Thoracic aorta (tissue), 2 donors: ENCODE data around the gene ST6GALNAC4. TPM values are rescaled to one million over a fixed set of nuclear protein-coding genes. Genes with fewer than 3 reads are reported as not detected.

Source experiments
- ATAC-seq: fragments of 150-250 bp; one replicate; pipeline ENCODE4 v1.8.0; 2017; ENCODE audit warnings: low read depth; ENCODE audit not compliant: insufficient number of reproducible peaks, low FRiP score
- DNase-seq: peaks from one replicate; pipeline ENCODE4 v3.0.0-alpha.2; 2020; ENCODE audit warnings: low spot score
- H3K27ac ChIP-seq, 2 donors: fragments of 200-600 bp; sonication (generic); 1 replicate in 1 of 2; 2 replicates in 1 of 2; pipeline ENCODE4 v1.5.1; 2016; ENCODE audit warnings: mild to moderate bottlenecking in 2 of 2, moderate library complexity in 2 of 2
- H3K27me3 ChIP-seq: fragments of 200-600 bp; sonication (generic); replicated peaks from 2 replicates; pipeline ENCODE4 v1.6.0; 2016; ENCODE audit warnings: mild to moderate bottlenecking; ENCODE audit not compliant: insufficient read depth
- H3K36me3 ChIP-seq: fragments of 200-600 bp; sonication (generic); one replicate; pipeline ENCODE4 v1.5.1; 2016
- H3K4me1 ChIP-seq, 2 donors: fragments of 200-600 bp; sonication (generic); 1 replicate in 1 of 2; 2 replicates in 1 of 2; pipeline versions ENCODE4 v1.5.1 to v1.6.0; 2016; ENCODE audit warnings: low read depth in 2 of 2, mild to moderate bottlenecking in 1 of 2; ENCODE audit not compliant: control insufficient read depth in 1 of 2
- H3K4me3 ChIP-seq: fragments of 200-600 bp; sonication (generic); 2 replicates; pipeline ENCODE4 v1.5.1; 2016; ENCODE audit warnings: mild to moderate bottlenecking
- H3K9me3 ChIP-seq: fragments of 200-600 bp; sonication (generic); 2 replicates; pipeline ENCODE4 v1.5.1; 2016
- CTCF ChIP-seq: fragments of 200-600 bp; sonication (generic); IDR thresholded peaks from one replicate; pipeline ENCODE4 v1.5.1; 2019; ENCODE audit warnings: antibody characterized with exemption
- total RNA-seq, 2 donors: library from RNA; depleted of rRNA; stranded (reverse); fragments of >200 nt; gene quantifications; one replicate each; pipeline versions ENCODE4 v1.1.0 to v1.2.3, GENCODE V29; 2016

The ST6GALNAC4 gene
- total RNA-seq, 2 donors from 2014 or later: 45.0 to 61.2 TPM

- no peak for TF ChIP-seq CTCF
- H3K9me3 ChIP-seq: no peaks in the 10 kb centered on the region
- peaks cover 35 to 61% of the 10 kb centered on the region in 2 donors for H3K4me1 ChIP-seq
- ATAC-seq (no peak), DNase-seq (no peak)
- H3K27me3 ChIP-seq: no peaks in the 10 kb centered on the region
- H3K4me3 ChIP-seq: no peak overlapping the region
- no peak overlapping the region for H3K27ac ChIP-seq
- no peaks in the 10 kb centered on the region for H3K36me3 ChIP-seq
These were observed 44.8 kb upstream of the ST6GALNAC4 start for GRCh38 chr9:127961613-127962155.

GRCh38 chr9:127961155-127961490, 44.3 kb upstream of the ST6GALNAC4 start:
- no peak for TF ChIP-seq CTCF
- no peak for DNase-seq
- Histone ChIP-seq H3K4me1 (peaks cover 29 to 56% of the 10 kb centered on the region in 2 donors), H3K36me3 (no peaks in the 10 kb centered on the region), H3K9me3 (no peaks in the 10 kb centered on the region), H3K27me3 (no peaks in the 10 kb centered on the region), H3K27ac (no peak overlapping the region), H3K4me3 (no peak overlapping the region)
- ATAC-seq: no peak

GRCh38 chr9:127960410-127961154, 43.7 kb upstream of the ST6GALNAC4 start:
- Histone ChIP-seq H3K27ac (no peak overlapping the region), H3K27me3 (no peaks in the 10 kb centered on the region), H3K9me3 (no peaks in the 10 kb centered on the region), H3K4me3 (no peak overlapping the region), H3K36me3 (no peaks in the 10 kb centered on the region), H3K4me1 (peaks cover 24 to 53% of the 10 kb centered on the region in 2 donors)
- TF ChIP-seq CTCF: no peak
- ATAC-seq (no peak), DNase-seq (no peak)

- no peaks in the 10 kb centered on the region for H3K36me3 ChIP-seq
- no peak for ATAC-seq
- H3K4me1 ChIP-seq: peaks cover 20 to 53% of the 10 kb centered on the region in 2 donors
- no peak overlapping the region for H3K4me3 ChIP-seq
- H3K9me3 ChIP-seq: no peaks in the 10 kb centered on the region
- no peak for DNase-seq
- TF ChIP-seq CTCF: no peak
- no peaks in the 10 kb centered on the region for H3K27me3 ChIP-seq
- H3K27ac ChIP-seq: no peak overlapping the region
These were observed 43.1 kb upstream of the ST6GALNAC4 start for GRCh38 chr9:127959841-127960409.

- Histone ChIP-seq H3K4me1 (peaks cover 21 to 53% of the 10 kb centered on the region in 2 donors), H3K27me3 (no peaks in the 10 kb centered on the region), H3K36me3 (no peaks in the 10 kb centered on the region), H3K4me3 (no peak overlapping the region), H3K27ac (no peak overlapping the region), H3K9me3 (no peaks in the 10 kb centered on the region)
- no peak for ATAC-seq
- no peak for DNase-seq
- no peak for TF ChIP-seq CTCF
These were observed 42.6 kb upstream of the ST6GALNAC4 start for GRCh38 chr9:127959398-127959797.
